ENCODE data around the gene SYNDIG1.

- TF ChIP-seq CTCF (IDR thresholded peaks at IDR 0.05; ENCODE audit: insufficient read depth, low read depth, low read length): no peak
- TF ChIP-seq EZH2 (IDR thresholded peaks at IDR 0.05; ENCODE audit: insufficient read depth, low read length): no peak
Measured at GRCh38 chr20:24619212-24619611, 149.8 kb downstream of the SYNDIG1 start.

Measured in astrocyte (in vitro differentiated cells and primary cell).